Islet of Langerhans (tissue), 1 donor: ENCODE measurements around the gene HOXA3.

Experiments
- FAIRE-seq: peaks from one replicate; lab custom pipeline; 2011; peaks lifted over from hg19 to GRCh38; lab: Jason Lieb, UNC

The HOXA3 gene

DNA sequence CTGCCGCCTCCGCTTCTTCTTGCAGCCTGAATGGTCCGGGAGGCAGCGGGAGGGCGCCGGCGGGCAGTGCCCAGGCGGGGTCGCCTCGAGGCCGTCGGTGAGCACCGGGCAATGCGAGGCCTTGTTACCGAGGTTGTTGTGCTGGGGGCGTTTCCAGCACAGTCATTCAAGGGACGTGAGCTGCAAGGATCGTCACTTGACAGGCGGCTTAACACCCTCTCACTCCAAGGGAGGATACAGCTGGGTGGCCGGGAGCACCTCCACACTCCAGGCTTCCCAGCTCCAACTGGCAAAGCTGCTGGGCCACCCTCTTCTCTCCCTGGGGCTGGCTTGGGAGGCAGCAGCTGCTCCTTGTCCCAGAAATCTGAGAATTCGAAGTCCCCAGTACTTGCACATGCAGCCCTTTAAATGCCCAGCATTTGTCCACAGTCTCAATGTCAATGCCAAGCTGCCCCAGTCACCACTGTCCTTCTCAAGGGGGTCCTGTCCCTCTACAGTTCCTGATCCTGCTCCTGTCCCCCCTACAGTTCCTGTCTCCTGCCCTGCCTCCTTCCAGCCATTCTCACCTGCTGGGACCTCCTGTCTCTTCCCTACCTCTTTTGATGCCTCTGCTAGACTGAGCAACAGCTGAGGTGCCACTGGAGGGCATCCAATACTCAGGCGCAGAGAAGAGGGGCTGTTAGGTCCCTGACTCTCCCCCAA lies 37.1 kb upstream of the HOXA3 start:
- FAIRE-seq = no peak

DNA sequence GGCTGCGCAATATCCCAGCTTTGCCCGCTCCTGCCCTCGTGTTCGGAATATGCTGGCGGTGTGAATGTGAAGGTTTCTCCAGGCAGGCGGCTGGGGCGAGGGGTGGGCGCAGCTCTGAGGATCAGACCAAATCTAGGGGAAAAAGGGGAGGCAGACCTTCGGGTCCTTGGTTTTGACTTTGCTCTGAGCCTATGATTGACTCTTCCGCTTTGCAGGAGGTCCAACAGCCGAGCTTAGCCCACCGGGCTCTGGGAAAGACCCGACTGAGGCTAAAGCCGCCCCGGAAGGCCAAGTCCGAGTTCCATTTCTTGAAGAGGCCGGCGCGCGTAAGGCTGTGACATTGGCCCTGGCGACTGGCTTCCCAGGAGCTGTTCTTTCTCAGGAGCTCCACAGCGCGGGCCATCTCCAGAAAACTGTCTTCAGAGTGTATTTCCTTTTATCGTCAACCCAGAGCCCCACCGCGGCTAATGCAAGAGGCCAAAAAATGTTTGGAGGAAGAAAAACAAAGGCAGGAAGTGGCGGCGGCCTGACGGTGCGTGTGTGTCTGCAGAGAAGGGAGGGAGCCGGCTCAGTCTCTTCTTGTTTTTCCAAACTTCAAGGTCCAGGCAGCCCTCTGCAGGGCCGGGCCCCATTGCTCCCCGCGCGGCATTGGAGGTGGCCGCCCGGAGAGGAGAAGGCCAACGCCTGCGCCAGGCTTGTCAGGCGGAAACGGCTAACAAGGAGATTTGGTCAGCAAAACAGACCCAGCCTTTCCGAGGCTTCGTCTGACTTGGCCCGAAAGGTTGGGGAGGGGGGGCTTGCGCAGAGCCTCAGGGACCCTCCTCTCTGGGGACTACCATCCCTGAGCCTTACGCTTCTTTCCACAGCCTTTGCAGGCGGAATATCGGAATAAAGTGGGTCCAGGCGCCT lies 36.3 kb upstream of the HOXA3 start:
- no peak for FAIRE-seq

DNA sequence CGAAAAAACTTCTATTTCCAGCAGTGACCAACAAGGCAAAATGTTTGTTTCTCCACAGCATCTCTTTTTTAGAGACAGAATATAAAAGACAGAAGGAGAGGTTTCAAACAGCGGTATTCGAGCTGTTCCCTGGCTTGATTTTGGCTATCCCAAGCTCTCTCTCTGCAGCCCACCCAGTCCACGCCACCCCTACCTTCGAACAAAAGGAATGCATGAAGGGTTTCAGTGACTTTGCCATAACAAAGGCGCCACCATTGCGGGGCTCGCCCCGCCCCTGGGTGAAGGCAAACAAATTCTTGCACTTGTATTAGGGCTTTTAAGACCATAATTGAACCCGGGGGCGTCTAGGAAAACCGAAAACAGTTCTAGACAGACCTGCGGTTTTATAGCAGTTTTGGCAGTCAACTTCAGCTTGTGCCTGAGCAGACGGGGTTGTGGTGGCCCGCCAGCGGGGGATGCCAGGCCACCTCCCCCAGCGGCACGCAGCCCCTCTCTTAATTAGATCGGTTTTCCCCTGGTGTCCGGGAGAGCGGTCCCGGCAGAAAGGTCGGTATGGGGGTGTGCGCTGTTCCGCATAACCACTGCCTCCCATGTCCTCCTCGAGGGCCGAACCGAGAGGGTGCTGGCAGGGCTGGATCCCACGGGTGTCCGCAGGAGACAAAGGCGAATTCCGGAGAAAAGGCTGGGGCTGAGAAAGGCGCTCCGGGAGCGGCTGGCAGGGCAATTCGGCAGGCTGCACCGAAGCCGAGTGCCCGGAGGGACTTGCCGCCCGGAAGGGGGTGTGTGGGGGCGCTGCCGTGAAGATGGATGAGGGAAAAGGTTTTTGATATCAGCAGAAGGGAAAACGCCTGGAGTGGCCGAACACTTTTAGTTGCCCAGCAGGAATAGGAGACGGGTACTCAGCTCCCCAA lies 35.3 kb upstream of the HOXA3 start:
- FAIRE-seq = no peak

DNA sequence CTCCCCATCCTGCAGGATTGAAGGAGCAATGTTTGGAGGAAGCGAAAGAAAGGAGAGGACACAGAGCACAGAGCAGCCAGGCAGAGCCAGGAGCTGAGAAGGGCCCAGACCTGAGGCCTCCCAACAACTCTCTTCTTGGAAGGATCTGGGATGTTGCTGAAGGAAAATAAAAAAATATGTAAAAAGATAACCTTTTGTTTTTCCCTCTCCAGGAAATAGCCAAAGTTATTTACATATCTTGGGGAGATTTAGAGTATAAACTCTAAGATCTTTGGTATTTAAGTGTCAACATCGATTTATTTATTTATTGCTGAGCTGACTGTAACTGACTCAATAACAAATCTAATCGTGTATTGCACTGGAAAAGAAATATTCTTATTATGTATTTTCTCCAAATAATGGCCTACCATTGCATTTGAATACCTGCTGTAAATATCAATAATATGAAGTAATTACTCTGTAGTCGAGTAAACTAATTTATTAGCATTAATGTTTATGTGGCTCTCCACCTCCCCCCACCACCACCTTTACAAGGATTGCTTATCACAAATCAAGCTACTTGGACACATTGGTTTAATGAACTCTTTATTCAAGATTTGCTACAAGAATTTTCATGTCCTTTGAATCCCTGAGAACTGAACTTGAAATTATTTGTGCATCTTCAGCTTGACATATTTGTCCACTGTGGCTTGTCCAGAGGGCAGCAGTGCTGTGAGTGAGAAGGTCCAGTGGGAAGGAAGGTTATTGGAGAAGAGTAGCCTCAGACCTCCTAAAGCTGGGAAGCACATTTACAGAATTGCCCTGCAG lies 34.5 kb upstream of the HOXA3 start:
- no peak for FAIRE-seq

DNA sequence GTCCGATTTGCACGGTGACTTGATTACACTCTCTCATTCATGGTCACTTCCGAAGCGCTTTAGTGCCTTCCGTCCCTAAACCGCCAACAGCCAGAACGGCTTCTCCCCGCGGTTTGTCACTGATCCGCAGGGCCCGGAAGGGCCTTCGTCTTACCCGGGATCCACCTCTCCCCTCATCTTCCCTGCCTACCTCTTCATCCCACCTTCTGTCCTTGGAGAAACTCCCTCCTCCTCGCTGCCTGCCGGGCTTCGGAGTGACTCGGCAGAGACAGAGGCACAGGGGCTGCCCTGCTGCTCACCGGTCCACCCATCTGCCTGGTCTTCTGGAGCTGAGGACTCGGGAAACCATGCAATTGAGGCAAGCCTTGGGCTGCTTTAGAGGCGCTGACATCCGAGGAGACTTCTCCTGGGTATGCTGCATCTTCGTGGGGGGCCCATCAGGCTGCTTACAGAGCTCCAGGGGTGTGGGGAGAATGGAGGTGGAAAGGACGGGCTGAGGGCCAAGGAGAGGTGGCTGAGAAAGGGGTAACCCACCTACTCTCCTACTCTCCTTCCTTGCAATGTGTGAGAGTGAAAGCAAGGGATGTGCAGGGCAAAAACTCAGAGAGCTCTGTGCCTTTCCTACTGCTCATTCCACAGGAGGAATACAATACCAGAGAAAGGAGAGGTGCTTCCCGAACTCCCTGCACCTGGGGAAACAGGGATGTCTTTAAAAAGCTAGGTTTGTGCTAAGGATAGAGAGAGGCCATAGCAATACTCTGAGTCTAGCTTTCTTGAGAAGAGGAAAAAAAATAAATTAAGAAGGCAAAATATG lies 33.7 kb upstream of the HOXA3 start:
- FAIRE-seq = no peak

DNA sequence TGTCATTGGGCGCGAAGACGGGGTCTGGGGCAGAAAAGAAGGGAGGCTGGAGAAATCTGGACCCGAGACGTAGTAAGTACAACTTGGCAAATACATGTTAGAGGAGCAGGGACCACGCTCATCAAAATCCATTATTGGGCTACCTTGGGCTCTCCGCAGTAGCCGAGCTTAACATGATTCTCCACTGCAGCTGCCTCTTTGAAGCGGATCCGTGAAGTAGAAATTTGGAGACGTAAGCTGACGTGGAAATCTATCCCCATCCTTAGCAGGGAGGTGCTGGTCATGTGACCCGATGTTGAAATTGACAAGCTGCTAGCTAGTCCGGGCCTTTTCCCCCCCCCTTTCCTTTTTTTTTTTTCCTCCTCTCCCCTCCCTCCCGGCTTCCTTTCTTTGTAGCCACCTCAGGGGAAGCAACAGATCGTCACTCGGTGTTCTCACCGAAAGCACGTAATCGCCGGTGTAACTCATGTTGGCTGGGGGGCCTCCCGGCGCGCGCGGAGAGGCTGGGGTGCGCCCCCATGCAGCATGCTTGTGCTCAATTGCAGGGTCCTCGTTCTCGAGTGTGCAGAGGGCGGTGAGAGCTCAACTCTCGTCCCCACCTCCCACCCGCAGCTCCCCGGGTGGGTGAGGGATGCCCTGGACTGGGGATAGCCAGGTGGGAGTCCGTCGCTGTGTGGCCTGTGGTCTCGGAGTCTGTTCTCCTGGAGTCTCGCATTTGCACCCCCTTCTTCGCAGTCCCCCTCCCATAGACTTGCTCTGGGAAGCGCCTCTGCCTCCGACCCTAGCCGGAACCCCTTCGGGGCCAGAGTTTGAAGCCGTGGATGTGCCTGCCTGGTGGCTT lies 32.9 kb upstream of the HOXA3 start, which contains the start of gene HOXA11:
HOXA11 (minus strand) TSS at position 220 of the 841 bp plus-strand sequence; CDS start at position 132, 88 bp downstream.
- FAIRE-seq = no peak

DNA sequence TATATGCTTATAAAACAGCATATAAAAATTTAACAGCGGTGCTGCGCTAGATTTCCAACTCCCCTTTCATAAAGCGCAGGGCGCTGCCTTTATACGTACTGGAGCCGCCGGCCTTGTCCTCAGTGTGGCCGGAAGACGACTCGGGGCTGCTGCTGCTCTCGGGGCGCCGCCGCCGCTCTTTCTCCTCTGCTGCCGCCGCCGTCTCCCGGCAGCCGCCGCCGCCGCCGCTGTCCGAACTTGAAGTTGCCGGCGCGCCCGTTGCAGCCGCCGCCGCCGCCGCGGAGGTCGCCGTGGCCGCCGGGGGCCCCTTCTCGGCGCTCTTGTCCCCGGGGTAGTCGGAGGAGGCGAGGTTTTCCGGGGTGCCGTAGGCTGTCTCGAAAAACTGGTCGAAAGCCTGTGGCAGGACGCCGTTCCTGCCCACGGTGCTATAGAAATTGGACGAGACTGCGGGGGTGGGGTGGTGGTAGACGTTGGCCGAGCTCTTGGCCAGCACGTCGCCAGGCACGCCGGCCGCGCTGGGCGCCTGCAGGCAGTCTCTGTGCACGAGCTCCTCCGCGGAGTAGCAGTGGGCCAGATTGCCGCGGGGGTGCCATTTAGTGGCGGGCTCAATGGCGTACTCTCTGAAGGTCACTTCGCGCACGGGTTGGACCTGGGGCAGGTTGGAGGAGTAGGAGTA lies 32.1 kb upstream of the HOXA3 start:
- FAIRE-seq = no peak

DNA sequence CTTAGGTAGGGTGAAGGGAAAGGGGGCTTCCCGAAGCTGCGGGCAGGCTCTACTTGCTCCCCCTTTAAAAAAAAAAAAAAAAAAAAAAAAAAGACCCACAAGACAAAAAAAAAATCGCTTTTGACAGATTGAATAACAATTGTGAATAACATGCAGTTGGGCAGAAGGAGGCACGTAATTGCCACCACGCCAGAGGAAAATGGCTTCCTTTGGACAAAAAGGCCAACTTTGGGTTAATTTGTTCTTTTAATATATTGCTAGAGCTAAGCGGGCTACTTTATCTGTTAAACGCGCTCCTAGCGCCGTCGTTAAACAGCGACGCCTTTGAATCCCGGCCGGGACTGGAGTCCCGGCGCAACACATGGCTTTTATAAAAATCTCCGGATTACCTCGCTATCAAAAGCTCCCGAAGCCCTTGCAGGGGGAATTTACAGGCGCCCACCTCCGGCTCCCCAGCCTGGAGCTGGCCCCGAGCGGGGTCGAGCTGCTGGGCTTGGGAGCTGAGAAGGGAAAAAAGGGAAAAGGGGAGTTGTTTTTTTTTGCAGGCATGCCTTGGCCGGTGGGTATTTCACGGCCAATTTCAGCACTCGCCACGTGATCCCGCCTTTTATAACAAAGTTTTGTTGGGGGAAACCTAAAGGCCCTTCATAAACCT lies 31.4 kb upstream of the HOXA3 start:
- FAIRE-seq = no peak

DNA sequence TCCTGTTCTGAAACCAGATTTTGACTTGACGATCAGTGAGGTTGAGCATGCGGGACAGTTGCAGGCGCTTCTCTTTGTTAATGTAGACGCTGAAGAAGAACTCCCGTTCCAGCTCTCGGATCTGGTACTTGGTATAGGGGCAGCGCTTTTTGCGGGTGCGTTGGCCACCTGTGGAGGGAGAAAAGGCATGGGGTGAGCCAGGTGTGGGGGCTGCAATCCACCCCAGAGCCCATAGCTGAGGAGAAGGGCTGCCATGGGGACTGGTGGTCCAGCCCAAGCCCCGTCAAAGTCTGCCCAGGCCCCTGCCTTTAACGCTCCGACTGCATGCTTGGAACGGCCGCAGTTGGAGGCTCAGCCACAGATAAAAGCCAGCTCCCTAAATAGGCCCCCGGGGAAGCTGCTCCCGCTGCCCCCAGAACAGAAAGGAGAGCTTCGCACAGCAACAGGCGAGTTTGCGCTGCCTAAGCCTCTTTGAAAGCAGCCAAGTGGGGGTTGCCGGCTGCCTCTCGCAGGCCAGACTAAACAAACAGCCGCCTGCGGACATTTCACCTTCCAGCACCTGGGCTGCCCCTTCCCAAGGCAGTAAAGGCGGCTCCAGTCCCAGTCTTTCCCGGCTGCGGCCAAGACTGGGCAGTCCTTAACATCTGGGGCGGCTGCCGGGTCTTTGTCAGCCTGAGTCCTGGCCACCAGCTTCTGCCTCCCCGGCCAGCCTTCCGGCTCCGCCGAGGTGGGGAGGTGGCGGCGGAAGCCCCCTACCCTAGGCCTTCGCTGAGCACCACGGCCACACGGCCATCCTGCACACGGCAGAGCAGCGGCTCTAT lies 30.7 kb upstream of the HOXA3 start:
- no peak for FAIRE-seq

DNA sequence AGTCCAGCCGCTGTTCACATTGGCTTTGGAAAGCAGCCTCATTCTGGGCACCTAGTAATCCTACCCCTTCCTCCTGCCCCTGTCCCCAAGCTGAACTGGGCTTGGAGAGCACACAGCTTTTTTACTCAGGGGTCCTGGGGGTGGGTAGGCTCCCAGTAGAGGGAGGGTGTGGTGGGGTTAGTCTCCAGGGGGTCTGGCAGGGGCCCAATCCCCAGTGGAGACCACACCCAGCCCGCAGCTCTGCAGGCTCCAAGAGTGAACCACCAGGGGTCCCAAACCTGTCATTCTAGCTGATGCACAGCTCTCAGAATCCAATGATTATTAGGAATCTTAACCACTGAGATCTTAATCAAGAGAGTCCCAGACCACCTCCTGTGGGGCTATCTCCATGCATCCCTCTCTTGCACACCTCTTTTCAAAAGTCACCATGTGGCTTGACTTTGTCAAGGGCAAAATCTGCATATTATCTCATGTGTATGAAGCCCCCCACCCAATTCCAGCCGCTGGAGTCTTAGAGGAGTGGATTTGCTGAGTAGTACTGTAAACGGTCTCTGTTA lies 30.0 kb upstream of the HOXA3 start:
- no peak for FAIRE-seq

DNA sequence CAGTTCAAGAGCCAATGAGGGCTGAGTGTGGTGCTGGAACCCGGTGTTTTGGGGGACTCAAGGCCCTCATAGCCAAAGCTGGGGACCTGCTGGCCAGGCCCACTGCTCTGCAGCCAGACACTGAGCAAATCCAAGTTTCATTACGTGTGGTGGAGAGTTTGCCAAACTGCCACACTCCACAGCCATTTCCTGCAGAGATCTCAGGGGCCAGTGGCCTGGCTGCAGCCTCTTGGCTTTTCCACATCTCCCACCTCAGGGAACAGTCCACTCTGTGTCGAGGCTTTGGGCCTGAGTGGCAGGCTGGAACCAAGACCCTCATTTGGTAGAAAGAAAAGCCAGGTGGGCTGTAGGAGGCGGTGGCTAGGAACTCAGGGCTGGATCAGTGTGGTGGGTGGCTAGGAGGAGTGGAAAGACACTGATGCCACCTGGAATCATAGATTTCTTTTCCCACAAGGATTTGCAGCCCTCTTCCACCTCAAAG lies 29.5 kb upstream of the HOXA3 start:
- no peak for FAIRE-seq

DNA sequence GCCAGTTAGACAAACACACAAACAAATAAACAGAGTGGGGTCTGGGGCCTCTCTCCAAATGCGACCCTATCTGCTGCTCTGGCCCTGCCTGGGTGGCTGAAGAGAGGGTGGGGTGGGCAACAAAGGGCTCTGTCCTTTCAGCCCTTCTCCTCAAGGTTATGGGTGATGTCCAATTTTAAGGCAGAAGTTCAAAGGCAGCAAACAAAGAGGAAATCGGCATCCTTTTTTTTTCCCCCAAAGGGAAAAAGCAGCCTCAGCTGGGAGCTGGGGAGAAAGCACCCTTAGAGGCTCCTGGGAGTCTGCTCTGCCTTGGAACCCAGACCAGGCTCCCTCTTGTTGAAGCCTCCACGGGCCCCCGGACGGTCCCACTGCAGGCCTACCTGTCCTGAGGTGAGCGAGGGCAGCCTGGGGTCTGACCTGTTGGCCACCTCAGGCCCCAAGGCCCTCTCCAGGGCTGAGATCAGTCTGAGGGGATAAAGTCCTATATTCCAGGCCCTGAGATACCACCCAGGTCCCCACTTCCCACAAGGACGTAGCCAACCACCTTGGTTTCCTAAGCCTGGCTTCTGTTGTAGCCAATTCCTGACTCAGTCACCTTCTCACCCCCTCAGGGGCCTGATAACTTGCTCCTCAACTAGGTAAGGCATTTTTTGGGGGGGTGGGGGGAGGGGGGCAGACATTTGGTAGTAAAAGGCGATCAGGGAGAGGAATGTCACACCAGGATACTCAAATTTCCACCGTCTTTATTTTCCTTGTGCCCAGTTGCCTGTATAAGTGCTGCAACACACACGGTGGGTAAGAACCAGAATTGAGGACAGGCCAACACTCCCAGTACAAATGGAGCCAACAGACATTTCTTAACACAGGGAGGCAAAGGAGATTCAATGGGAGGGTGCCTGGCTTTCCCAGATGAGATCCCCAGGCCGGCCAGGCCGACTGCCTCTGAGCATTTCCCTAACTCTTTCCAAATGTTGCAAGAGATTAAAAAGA lies 28.3 kb upstream of the HOXA3 start:
- FAIRE-seq = no peak

DNA sequence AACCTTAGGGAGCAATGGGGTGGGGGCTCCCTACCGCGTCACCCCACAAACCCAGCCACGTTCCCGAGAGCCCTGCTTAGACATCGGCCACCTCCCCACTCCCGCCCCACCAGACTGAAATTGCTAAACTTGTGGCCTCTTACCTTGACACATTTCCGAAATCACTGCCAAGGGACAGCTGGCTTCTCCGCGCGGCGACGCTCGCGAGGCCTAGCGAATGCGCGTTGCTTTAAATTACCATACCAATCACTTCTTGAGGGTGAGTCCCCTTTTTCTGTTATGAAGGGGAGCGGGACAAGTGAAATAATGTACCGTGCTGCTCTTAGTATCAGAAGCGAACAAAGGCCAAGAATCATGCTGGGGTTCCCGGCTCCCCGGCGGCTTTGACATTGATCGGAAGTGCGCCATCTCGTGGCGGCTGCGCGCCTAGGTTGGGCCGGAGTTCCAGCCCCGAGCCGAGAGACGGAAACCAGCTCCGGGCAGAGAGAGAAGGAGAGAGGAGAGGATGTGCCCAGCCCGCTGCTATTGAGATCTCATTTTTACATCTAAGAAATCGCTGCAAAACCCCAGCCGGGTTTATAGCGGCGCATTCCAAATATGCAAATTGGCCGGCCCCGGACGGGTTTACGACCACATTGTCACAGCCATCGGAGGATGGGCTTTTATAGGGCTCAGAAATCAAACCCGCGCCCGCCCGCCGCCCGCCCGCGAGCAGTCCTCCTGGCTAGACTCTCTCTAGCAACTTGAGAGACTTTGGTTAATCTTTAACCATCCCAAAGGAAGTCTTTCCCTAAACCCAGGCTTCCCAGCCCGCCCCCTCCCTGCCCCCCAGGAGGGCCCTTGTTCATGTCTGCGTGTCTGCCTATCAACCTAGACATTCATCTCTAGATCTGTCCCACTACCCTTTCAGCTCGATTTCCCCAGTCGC lies 27.4 kb upstream of the HOXA3 start:
- no peak for FAIRE-seq

DNA sequence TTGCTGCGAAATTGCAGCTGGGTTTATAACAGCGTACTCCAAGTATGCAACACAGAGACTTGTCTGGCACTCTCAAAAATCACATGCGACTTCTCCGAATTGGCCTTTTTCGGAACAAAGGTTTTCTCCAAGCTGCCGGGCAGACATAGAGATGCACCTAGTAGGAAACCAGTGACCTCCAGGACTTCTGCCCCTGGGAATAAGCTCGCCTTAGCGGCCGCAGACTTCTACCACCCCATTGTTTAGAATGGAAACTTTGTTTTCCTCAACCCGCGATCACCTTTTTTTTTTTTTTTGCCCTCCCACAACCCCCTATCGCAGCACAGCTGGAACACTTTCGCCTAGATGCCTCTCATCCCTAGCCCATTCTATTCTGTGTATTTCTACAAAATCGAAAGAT lies 26.6 kb upstream of the HOXA3 start:
- FAIRE-seq = no peak

DNA sequence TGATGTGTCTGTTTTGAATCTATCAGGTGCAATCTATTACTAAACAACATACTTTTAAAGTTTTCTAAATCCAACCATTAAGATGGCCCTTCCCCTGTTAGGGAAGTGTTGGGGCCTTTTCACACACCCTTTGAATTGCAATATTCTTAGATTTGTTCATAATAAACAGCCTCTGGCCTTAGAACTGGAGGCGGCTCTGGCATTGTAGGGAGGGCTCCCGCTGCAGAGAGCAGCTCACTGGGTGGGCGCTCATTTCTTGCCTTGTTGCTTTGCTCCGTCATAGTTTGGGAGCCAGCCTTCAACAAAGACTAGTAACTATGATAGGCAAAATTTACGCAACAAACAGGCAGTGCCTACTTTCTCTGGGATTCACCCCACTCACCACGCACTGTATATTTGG lies 26.0 kb upstream of the HOXA3 start:
- FAIRE-seq = no peak
